CD4-positive, alpha-beta T cell treated with Interleukin-1 beta for 1 hour (primary cell): ENCODE data around the gene PI3.
A peak's percentile ranks its signal among the peaks of the same experiment; 100 is the strongest.
"Not testable (repeated sequence)": the region's sequence is repeated elsewhere in the genome, so short reads cannot be mapped to it uniquely, and the experiment has no call there.

Experiments
- DNase-seq, 2 donors: peaks; one replicate each; pipeline ENCODE4 v3.0.0-alpha.2; 2020 to 2022

Gene PI3

GRCh38 chr20:45174434-45175364 lies at the start of gene PI3:
PI3 (plus strand) TSS chr20:45174902; CDS start chr20:45174923, 21 bp downstream.
- no peak for DNase-seq

- no peak for DNase-seq
These were observed 46.6 kb upstream of the PI3 start for GRCh38 chr20:45128099-45128498.

GRCh38 chr20:45136911-45137310 lies 37.8 kb upstream of the PI3 start:
- DNase-seq: no peak

GRCh38 chr20:45138561-45139300 lies 36.0 kb upstream of the PI3 start:
- DNase-seq: peak; percentile 21 to 23

GRCh38 chr20:45139733-45140375 lies 34.8 kb upstream of the PI3 start:
- DNase-seq: not testable (repeated sequence)

GRCh38 chr20:45140836-45141235 lies 33.9 kb upstream of the PI3 start:
- DNase-seq: no peak

- DNase-seq: no peak
These were observed 25.6 kb upstream of the PI3 start for GRCh38 chr20:45149062-45149461.

- no peak for DNase-seq
These were observed 22.3 kb upstream of the PI3 start for GRCh38 chr20:45152405-45152804.

GRCh38 chr20:45153147-45153546 lies 21.6 kb upstream of the PI3 start:
- DNase-seq: no peak

GRCh38 chr20:45153752-45154151 lies 20.9 kb upstream of the PI3 start:
- DNase-seq: peak; percentile 11 to 25

GRCh38 chr20:45154183-45154582 lies 20.5 kb upstream of the PI3 start:
- no peak for DNase-seq

GRCh38 chr20:45154794-45155193 lies 19.9 kb upstream of the PI3 start:
- DNase-seq: not testable (repeated sequence)

- no peak for DNase-seq
These were observed 18.0 kb upstream of the PI3 start for GRCh38 chr20:45156713-45157112.

GRCh38 chr20:45157962-45158361 lies 16.7 kb upstream of the PI3 start:
- no peak for DNase-seq

GRCh38 chr20:45163083-45163803 lies 11.5 kb upstream of the PI3 start:
- DNase-seq: no peak

- DNase-seq: no peak
These were observed 9.8 kb upstream of the PI3 start for GRCh38 chr20:45164906-45165305.

- DNase-seq: no peak
These were observed 1.2 kb upstream of the PI3 start for GRCh38 chr20:45173522-45173921.

GRCh38 chr20:45176526-45177267 lies 2.0 kb downstream of the PI3 start:
- DNase-seq: no peak

GRCh38 chr20:45179166-45179565 lies 4.5 kb downstream of the PI3 start:
- no peak for DNase-seq

- DNase-seq: no peak
These were observed 6.9 kb downstream of the PI3 start for GRCh38 chr20:45181639-45182038.

- DNase-seq: no peak
These were observed 8.4 kb downstream of the PI3 start for GRCh38 chr20:45183084-45183483.

GRCh38 chr20:45187693-45188092 lies 13.0 kb downstream of the PI3 start:
- no peak for DNase-seq
